Vagina (tissue), 2 donors: ENCODE data around the gene ABTB2. TPM values are rescaled to one million over a fixed set of nuclear protein-coding genes. Genes with fewer than 3 reads are reported as not detected.

ENCODE experiments used
- DNase-seq, 2 donors: peaks; one replicate each; pipeline ENCODE4 v3.0.0-alpha.2; 2017; ENCODE audit errors: extremely low spot score in 2 of 2
- H3K27ac ChIP-seq: fragments of 200-600 bp; sonication (generic); one replicate; pipeline ENCODE4 v1.5.1; 2019
- H3K27me3 ChIP-seq: fragments of 200-600 bp; sonication (generic); one replicate; pipeline ENCODE4 v1.5.1; 2019
- H3K36me3 ChIP-seq, 2 donors: fragments of 200-600 bp; sonication (generic); one replicate each; pipeline ENCODE4 v1.5.1; 2017 to 2019
- H3K4me1 ChIP-seq: fragments of 200-600 bp; sonication (generic); one replicate; pipeline ENCODE4 v1.5.1; 2019
- H3K4me3 ChIP-seq, 2 donors: fragments of 200-600 bp; sonication (generic); 1 replicate in 1 of 2; 2 replicates in 1 of 2; pipeline ENCODE4 v1.5.1; 2016 to 2019
- H3K9me3 ChIP-seq: fragments of 200-600 bp; sonication (generic); one replicate; pipeline ENCODE4 v1.5.1; 2019
- CTCF ChIP-seq, 3 experiments: fragments of 450-650 bp in 2 of 3; fragments of 200-600 bp in 1 of 3; sonication (generic) in 1 of 3; IDR thresholded peaks; one replicate each; pipeline ENCODE4 v1.5.1; 2017 to 2019; ENCODE audit warnings: antibody characterized with exemption in 3 of 3, mild to moderate bottlenecking in 2 of 3, moderate library complexity in 2 of 3
- POLR2A ChIP-seq, 2 donors: fragments of 450-650 bp; IDR thresholded peaks; one replicate each; pipeline ENCODE4 v1.6.1; 2017; ENCODE audit warnings: antibody characterized with exemption in 2 of 2, mild to moderate bottlenecking in 2 of 2, moderate library complexity in 2 of 2
- POLR2AphosphoS5 ChIP-seq, 2 donors: sonication (generic); formaldehyde crosslinking; IDR thresholded peaks; one replicate each; pipeline ENCODE4 v1.9.0; 2017; ENCODE audit warnings: antibody characterized with exemption in 2 of 2, mild to moderate bottlenecking in 2 of 2, low read depth in 1 of 2; ENCODE audit not compliant: insufficient read depth in 1 of 2
- intact Hi-C: fragments of 100-400 bp; cut with DNase I; formaldehyde crosslinking; loops from one replicate; pipeline ENCODE4 v1.15.1; 2023
- total RNA-seq: library from RNA; depleted of rRNA; stranded (reverse); fragments of >200 nt; gene quantifications from one replicate; pipeline ENCODE4 v1.2.3, GENCODE V29; 2016

The ABTB2 gene
- total RNA-seq, 1 donor from 2014 or later = 10.8 TPM

DNA sequence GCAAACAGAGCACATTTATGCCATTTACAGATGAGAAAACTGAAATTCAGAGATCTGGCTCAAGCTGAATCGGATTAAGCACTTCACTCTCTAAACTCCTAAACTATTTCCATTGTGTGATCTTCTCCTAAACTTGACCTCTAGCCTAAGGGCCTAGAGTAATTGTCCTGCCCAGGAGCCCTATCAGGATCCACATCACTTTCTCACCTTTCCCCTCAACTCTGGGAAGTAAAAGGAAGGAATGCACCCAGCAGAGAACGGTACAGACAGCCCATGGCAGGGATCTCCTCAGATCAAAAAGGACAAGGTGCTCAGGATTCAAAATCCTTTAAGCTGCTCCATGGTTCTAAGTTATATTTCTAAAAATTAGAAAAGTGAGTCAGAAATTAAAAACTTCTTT, 102.7 kb downstream of the ABTB2 start:
- H3K4me1 ChIP-seq = peaks cover 23% of the 10 kb centered on the region
- TF ChIP-seq POLR2AphosphoS5 (IDR thresholded peaks at IDR 0.05; ENCODE audit: insufficient read depth in 1 of 2, low read depth in 1 of 2) = no peak
- TF ChIP-seq POLR2A (IDR thresholded peaks at IDR 0.05) = no peak
- no peak for TF ChIP-seq CTCF (IDR thresholded peaks at IDR 0.05)
- no peak overlapping the region for H3K27ac ChIP-seq
- H3K27me3 ChIP-seq = no peaks in the 10 kb centered on the region
- H3K4me3 ChIP-seq = no peak overlapping the region
- no peak for DNase-seq
- H3K9me3 ChIP-seq = no peaks in the 10 kb centered on the region
- no peaks in the 10 kb centered on the region for H3K36me3 ChIP-seq
- intact Hi-C loops = no loop called here

DNA sequence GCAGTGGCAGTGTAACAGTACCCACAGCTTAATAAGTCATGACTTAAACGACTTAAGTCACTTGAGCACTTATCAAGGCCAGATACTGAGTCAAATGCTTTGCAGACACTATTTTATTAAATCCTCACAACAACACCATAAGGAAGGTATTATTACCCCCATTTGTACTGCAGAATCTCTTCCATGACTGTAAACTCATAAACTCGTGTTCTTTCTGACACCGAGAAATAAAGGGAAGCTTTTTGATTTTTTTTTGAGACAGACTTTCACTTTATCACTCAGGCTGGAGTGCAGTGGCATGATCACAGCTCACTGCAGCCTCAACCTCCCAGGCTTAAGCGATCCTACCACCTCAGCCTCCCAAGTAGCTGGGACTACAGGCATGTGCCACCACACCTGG, 103.8 kb downstream of the ABTB2 start:
- Histone ChIP-seq H3K9me3 (no peaks in the 10 kb centered on the region), H3K36me3 (no peaks in the 10 kb centered on the region), H3K4me3 (no peak overlapping the region), H3K27me3 (no peaks in the 10 kb centered on the region), H3K27ac (no peak overlapping the region), H3K4me1 (peaks cover 23% of the 10 kb centered on the region)
- TF ChIP-seq CTCF (IDR thresholded peaks at IDR 0.05) = no peak
- intact Hi-C loops = no loop called here
- no peak for DNase-seq

DNA sequence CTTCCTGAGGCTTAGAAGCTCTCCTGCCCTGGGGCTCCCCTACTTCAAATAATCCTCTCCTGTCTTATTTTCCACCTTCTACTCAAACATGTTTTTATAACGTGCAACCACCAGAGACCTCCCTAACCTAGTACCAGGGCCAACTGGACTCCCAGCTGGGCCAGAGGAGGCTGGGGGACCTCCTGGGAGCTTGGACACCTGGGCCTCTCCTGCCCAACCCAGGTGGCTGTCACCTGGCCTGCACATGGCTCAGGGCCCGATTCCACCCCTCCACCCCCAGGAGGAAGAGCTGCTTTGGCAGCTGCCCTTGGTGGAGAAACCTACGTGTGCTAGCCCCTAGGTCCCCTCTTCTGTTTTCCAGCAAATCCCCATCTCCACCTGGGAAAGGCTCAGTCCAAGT, 105.2 kb downstream of the ABTB2 start:
- Histone ChIP-seq H3K9me3 (no peaks in the 10 kb centered on the region), H3K36me3 (no peaks in the 10 kb centered on the region), H3K27ac (no peak overlapping the region), H3K4me3 (no peak overlapping the region), H3K4me1 (peaks cover 23% of the 10 kb centered on the region), H3K27me3 (no peaks in the 10 kb centered on the region)
- DNase-seq = no peak
- intact Hi-C loops = no loop called here
- TF ChIP-seq CTCF (IDR thresholded peaks at IDR 0.05) (no peak), POLR2AphosphoS5 (IDR thresholded peaks at IDR 0.05; ENCODE audit: insufficient read depth in 1 of 2, low read depth in 1 of 2) (no peak), POLR2A (IDR thresholded peaks at IDR 0.05) (no peak)

- H3K4me1 ChIP-seq = peaks cover 23% of the 10 kb centered on the region
- H3K4me3 ChIP-seq = no peak overlapping the region
- H3K36me3 ChIP-seq = no peaks in the 10 kb centered on the region
- H3K27ac ChIP-seq = peak overlapping the region; percentile 45
- intact Hi-C loops = no loop called here
- H3K9me3 ChIP-seq = no peaks in the 10 kb centered on the region
- DNase-seq = no peak
- H3K27me3 ChIP-seq = no peaks in the 10 kb centered on the region
- no peak for TF ChIP-seq POLR2A (IDR thresholded peaks at IDR 0.05)
- TF ChIP-seq POLR2AphosphoS5 (IDR thresholded peaks at IDR 0.05; ENCODE audit: insufficient read depth in 1 of 2, low read depth in 1 of 2) = no peak
- no peak for TF ChIP-seq CTCF (IDR thresholded peaks at IDR 0.05)
Measured at GRCh38 chr11:34252015-34252414, 105.8 kb downstream of the ABTB2 start.

GRCh38 chr11:34251589-34251980, 106.2 kb downstream of the ABTB2 start:
- intact Hi-C loops = no loop called here

More at GRCh38 chr11:34251589-34251980, 106.2 kb downstream of the ABTB2 start:
- peak overlapping the region; percentile 45 for H3K27ac ChIP-seq
- no peak overlapping the region for H3K4me3 ChIP-seq
- H3K27me3 ChIP-seq = no peaks in the 10 kb centered on the region
- H3K36me3 ChIP-seq = no peaks in the 10 kb centered on the region
- peaks cover 23% of the 10 kb centered on the region for H3K4me1 ChIP-seq
- H3K9me3 ChIP-seq = no peaks in the 10 kb centered on the region
- DNase-seq = no peak
- no peak for TF ChIP-seq CTCF (IDR thresholded peaks at IDR 0.05)
- TF ChIP-seq POLR2A (IDR thresholded peaks at IDR 0.05) = no peak
- TF ChIP-seq POLR2AphosphoS5 (IDR thresholded peaks at IDR 0.05; ENCODE audit: insufficient read depth in 1 of 2, low read depth in 1 of 2) = no peak
